Measurements from ENCODE around the gene SCAF1.

DNA sequence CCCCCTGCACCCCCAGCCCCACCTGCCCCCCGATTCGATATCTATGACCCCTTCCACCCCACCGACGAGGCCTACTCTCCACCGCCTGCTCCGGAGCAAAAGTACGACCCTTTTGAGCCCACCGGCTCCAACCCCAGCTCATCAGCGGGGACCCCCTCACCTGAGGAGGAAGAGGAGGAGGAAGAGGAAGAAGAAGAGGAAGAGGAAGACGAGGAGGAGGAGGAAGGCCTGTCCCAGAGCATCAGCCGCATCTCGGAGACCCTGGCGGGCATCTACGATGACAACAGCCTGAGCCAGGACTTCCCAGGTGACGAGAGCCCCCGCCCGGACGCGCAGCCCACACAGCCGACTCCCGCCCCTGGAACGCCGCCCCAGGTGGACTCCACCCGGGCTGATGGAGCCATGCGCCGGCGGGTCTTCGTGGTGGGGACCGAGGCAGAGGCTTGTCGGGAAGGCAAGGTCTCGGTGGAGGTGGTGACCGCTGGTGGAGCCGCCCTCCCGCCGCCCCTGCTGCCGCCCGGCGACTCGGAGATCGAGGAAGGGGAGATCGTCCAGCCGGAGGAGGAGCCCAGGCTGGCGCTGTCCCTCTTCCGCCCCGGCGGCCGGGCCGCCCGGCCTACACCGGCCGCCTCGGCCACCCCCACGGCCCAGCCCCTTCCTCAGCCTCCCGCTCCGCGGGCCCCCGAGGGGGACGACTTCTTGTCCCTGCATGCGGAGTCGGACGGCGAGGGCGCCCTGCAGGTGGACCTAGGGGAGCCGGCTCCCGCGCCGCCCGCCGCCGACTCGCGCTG is 9.2 kb downstream of the SCAF1 start:
- TF ChIP-seq, protein P1, sequence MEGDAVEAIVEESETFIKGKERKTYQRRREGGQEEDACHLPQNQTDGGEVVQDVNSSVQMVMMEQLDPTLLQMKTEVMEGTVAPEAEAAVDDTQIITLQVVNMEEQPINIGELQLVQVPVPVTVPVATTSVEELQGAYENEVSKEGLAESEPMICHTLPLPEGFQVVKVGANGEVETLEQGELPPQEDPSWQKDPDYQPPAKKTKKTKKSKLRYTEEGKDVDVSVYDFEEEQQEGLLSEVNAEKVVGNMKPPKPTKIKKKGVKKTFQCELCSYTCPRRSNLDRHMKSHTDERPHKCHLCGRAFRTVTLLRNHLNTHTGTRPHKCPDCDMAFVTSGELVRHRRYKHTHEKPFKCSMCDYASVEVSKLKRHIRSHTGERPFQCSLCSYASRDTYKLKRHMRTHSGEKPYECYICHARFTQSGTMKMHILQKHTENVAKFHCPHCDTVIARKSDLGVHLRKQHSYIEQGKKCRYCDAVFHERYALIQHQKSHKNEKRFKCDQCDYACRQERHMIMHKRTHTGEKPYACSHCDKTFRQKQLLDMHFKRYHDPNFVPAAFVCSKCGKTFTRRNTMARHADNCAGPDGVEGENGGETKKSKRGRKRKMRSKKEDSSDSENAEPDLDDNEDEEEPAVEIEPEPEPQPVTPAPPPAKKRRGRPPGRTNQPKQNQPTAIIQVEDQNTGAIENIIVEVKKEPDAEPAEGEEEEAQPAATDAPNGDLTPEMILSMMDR (IDR thresholded peaks at IDR 0.05): no peak
- no peak for TF ChIP-seq ZFX (IDR thresholded peaks at IDR 0.05; ENCODE audit: borderline replicate concordance)
